Measurements from ENCODE around the gene ILDR1.

The ILDR1 gene

GRCh38 chr3:121970047-121970446 is 52.0 kb downstream of the ILDR1 start:
- no peak for DNase-seq (ENCODE audit: low read depth)
- TF ChIP-seq CTCF (conservative IDR thresholded peaks at IDR 0.05; ENCODE audit: low read depth, low read length): no peak
- no peak overlapping the region for H3K4me3 ChIP-seq (ENCODE audit: low read length)

- DNase-seq (ENCODE audit: low read depth): no peak
- TF ChIP-seq CTCF (conservative IDR thresholded peaks at IDR 0.05; ENCODE audit: low read depth, low read length): no peak
- no peak overlapping the region for H3K4me3 ChIP-seq (ENCODE audit: low read length)
Observed at GRCh38 chr3:121969631-121970030, 52.4 kb downstream of the ILDR1 start.

GRCh38 chr3:121963608-121964007 is 58.4 kb downstream of the ILDR1 start:
- no peak for DNase-seq (ENCODE audit: low read depth)
- no peak overlapping the region for H3K4me3 ChIP-seq (ENCODE audit: low read length)
- no peak for TF ChIP-seq CTCF (conservative IDR thresholded peaks at IDR 0.05; ENCODE audit: low read depth, low read length)

DNA sequence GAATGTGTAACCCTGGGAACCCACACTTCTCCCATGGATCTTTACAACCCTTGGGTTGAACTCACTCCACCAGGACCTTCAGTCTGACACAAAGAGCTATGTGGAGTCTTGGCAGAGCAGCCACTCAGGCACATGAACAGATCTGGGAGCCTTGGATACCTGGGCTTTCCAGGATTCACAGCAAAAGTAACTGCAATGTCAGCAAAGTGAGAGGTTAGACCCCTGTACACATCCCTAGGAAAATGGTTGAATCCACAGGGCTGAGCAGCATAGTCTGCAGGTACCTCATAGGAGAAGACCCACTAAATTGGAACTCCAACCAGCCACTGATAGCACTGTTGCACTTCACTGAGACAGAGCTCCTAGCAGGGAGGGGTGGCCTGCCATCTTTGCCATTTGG is 59.6 kb downstream of the ILDR1 start:
- no peak overlapping the region for H3K4me3 ChIP-seq (ENCODE audit: low read length)
- TF ChIP-seq CTCF (conservative IDR thresholded peaks at IDR 0.05; ENCODE audit: low read depth, low read length): no peak
- no peak for DNase-seq (ENCODE audit: low read depth)

DNA sequence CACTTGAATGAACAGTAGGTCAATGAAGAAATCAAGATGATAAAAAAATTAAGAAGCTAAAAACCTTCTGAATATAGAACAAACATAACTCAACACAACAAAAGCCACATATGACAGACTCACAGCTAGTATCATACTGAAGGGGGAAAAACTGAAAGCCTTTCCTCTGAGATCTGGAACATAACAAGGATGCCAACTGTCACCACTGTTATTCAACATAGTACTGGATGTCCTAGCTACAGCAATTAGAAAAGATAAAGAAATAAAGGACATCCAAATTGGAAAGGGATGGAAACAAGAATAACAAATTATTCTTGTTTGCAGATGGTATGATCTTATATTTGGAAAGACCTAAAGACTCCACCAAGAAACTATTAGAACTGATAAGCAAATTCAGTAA is 60.8 kb downstream of the ILDR1 start:
- no peak for TF ChIP-seq CTCF (conservative IDR thresholded peaks at IDR 0.05; ENCODE audit: low read depth, low read length)
- DNase-seq (ENCODE audit: low read depth): no peak
- H3K4me3 ChIP-seq (ENCODE audit: low read length): no peak overlapping the region

GRCh38 chr3:121958801-121959200 is 63.2 kb downstream of the ILDR1 start:
- no peak for TF ChIP-seq CTCF (conservative IDR thresholded peaks at IDR 0.05; ENCODE audit: low read depth, low read length)
- no peak for DNase-seq (ENCODE audit: low read depth)
- no peak overlapping the region for H3K4me3 ChIP-seq (ENCODE audit: low read length)

GRCh38 chr3:121957674-121958415 is 64.2 kb downstream of the ILDR1 start:
- DNase-seq (ENCODE audit: low read depth): no peak
- TF ChIP-seq CTCF (conservative IDR thresholded peaks at IDR 0.05; ENCODE audit: low read depth, low read length): no peak

More at GRCh38 chr3:121957674-121958415, 64.2 kb downstream of the ILDR1 start:
- H3K4me3 ChIP-seq (ENCODE audit: low read length): no peak overlapping the region
